Measurements from ENCODE around the gene BRI3.

The BRI3 gene

GRCh38 chr7:98254516-98254915 is 27.0 kb upstream of the BRI3 start:
- DNase-seq = no peak

DNA sequence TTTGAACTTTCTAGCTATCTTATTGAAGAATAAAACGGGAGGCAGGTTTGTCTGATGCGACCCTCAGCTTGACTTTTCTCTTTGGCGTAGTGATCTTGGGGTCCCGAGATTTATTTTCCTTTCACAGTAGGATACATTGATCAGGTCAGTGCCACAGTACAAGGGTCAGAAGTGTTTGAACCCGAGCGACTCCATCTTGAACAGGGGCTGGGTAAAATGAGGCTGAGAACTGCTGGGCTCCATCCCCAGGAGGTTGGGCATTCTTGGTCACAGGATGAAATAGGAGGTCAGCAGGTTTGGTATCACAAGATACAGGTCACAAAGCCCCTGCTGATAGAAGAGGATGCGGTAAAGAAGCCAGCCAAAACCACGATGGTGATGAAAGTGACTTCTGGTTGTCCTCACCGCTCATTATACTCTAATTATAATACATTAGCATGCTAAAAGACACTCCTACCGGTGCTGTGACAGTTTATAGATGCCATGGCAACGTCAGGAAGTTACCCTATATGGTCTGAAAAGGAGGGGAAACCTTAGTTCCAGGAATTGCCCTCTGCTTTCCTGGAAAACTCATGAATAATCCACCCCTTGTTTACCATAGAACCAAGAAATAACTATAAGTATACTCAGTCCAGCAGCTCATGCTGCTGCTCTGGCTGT is 26.4 kb upstream of the BRI3 start:
- peak in 1 of 2 experiments; percentile 21 for DNase-seq

- no peak for DNase-seq
Observed at GRCh38 chr7:98256431-98256830, 25.1 kb upstream of the BRI3 start.

DNA sequence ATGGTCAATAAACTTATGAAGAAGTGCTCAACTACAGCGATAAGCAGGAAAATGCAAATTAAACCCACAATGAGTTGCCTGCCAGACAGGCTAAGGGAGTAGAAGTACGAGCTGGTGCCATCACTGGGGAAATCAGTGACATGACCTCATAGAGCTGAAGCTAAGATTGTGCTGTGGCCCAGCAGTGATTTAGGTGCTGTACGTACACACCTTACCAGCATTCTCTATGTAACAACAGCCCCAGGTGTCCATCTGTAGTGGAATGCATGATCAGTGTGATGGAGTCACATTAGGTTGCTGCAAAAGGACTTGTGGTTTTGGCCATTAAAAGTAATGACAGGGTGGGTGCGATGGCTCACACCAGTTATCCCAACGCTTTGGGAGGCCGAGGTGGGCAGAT is 23.8 kb upstream of the BRI3 start:
- DNase-seq = no peak

- no peak for DNase-seq
Observed at GRCh38 chr7:98265841-98266271, 15.6 kb upstream of the BRI3 start.

- DNase-seq = peak; percentile 15 to 25
Observed at GRCh38 chr7:98266840-98267239, 14.6 kb upstream of the BRI3 start.

- DNase-seq = no peak
Observed at GRCh38 chr7:98267303-98267702, 14.2 kb upstream of the BRI3 start.

GRCh38 chr7:98276241-98276761 is 5.2 kb upstream of the BRI3 start:
- peak; percentile 74 to 79 for DNase-seq

GRCh38 chr7:98278408-98278807 is 3.1 kb upstream of the BRI3 start:
- DNase-seq = no peak

GRCh38 chr7:98278936-98279335 is 2.5 kb upstream of the BRI3 start:
- no peak for DNase-seq

DNA sequence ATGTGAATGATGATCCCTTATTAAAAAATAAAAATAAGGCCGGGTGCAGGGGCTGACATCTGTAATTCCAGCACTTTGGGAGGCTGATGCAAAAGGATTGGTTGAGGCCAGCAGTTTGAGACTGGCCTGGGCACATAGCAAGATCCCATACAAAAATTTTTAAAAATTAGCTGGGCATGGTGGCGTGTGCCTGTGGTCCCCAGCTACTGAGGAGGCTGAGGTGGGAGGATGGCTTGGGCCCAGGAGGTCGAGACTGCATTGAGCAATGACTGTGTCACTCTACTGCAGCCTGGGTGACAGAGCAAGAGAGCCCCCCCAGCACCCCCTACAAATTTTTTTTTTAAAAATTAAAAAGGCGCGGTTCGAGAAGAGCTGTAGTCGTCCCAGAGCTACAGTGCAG is 1.2 kb upstream of the BRI3 start:
- no peak for DNase-seq

DNA sequence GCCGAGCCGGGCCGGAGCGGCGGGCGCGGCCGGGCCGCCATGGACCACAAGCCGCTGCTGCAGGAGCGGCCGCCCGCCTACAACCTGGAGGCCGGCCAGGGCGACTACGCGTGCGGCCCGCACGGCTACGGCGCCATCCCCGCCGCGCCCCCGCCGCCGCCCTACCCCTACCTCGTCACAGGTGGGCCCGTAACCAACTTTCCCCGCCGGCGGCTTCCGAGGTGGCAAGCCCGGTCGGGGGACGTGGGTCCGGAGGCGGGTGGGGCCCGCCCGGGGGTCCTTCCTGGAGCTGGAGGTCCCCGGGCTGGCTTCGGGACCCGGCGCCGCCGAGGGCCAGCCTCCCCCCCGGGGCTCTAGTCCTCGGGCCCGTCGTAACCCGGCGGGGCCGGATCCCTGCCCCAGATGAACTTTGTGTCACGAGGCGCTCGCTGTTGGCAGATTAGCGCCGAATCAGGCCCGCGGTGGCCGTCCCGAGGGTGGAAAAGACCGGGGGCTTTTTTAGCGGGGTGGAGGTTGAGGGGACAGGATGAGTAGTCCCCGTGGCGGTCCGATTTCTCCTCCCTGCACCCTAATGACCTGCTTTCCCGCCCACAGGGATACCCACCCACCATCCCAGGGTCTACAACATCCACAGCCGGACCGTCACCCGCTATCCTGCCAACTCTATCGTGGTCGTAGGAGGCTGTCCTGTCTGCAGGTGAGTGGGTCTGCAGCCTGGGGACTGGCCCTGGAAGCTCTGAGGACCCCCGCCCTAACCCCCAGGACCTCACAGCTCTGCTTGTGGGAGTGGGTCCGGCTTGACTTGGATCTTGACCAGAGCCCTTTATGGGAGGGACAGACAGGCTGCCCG is 496 bp downstream of the BRI3 start:
- no peak for DNase-seq

DNA sequence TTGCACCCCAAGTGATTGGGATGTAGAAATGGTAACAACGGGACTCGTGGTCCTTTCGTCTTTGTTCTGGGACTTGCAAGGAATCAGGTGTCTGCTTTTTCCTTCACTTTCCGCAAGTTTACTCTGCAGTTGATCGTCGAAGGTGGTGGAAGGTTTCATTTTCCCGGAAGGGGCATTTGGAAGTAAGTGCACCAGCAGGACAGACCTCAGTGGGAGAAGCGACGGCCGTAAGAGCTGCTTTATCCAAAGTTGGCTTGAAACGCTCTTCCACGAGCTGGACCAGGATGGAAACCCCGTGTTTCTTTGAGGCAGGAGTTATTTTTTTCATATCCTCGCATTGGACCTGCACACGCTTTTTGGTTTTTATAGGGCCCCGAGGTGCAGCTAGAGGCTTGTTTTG is 1.2 kb downstream of the BRI3 start:
- no peak for DNase-seq

DNA sequence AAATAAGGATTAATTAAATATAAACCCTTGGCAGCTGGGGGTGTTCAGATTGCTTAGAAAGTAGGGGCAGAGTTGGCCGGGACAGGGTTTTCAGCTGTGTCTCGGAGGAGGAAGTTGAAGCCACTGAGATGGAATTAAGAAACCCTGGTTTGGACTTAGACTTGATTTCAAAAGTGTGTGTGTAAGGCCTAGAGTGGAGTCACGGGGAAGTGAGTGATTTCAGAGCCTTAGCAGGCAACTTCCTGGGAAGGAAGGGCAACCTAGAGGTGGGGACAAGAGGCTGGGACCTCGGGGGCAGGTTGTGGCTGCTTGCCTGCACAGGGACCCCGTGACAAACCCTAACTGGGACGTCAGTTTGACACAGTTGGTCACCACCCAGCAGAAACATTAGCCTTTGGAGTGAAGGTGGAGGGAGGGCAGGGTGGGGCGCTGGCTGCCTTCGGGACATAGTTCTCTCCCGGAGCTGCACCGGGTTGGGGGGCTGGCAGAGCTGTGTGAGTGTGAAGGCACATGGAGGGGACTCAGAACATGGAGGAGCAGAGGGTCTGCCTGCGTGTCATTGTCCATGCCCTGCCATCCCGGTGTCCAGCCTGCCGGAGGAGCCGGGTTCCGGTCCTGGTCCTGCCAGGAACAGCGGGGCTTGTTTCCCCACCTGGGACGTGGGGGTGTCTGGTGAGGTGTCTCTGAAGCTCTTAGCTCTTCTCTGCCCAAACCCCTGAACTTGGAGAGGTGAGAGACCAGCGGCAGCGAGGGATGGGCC is 1.8 kb downstream of the BRI3 start:
- peak; percentile 93 for DNase-seq

DNA sequence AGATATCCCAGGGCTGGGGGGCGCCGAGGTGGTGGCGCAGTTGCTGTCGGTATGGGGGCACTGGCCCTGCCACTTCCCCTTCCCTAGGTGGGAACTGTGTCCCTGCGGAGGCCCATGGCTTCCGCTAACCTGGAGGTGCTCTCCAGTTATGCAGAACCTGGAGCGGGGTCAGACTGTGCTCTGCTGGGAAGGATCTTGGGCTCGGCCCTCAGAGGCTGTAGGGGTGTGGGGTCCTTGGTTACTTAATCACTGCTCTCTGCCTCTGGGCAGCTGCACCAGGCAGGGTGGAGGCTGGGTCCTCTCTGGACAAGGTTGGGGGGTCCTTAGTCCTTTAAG is 2.4 kb downstream of the BRI3 start:
- no peak for DNase-seq

DNA sequence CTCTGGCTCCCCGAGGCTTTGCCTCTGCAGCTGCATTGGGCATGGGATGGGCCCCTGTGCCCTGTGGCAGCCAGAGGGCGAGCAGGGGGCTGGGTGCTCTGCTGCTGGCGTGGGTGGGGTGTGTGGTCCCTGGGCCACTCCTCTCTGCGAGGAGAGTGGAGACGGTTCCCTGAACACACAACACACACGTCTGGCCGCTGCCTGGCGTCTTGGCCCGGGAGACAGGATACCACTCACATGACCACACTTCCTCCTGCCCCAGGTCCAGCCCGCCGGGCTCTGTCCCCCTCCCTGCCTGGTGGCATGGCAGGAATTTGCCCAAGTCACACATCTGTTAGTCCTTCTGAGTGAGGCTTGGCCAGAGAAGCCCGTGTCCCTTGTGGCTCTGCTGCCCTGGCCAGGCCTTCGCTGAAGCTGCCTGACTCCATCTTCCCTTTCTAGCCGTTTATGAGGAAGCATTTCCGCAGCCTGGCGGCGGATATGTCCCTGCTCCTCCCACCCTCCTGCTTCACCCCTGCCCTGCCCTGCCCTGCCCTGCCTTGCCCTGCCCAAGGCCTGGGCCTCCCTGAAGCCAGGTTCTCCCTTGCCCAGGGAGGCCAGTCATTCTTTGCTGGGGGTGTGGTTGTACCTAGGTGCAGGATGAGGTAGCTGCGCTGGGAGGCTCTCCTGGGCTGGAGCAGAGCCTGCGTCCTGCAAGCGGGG is 3.0 kb downstream of the BRI3 start:
- peak; percentile 76 to 77 for DNase-seq

DNA sequence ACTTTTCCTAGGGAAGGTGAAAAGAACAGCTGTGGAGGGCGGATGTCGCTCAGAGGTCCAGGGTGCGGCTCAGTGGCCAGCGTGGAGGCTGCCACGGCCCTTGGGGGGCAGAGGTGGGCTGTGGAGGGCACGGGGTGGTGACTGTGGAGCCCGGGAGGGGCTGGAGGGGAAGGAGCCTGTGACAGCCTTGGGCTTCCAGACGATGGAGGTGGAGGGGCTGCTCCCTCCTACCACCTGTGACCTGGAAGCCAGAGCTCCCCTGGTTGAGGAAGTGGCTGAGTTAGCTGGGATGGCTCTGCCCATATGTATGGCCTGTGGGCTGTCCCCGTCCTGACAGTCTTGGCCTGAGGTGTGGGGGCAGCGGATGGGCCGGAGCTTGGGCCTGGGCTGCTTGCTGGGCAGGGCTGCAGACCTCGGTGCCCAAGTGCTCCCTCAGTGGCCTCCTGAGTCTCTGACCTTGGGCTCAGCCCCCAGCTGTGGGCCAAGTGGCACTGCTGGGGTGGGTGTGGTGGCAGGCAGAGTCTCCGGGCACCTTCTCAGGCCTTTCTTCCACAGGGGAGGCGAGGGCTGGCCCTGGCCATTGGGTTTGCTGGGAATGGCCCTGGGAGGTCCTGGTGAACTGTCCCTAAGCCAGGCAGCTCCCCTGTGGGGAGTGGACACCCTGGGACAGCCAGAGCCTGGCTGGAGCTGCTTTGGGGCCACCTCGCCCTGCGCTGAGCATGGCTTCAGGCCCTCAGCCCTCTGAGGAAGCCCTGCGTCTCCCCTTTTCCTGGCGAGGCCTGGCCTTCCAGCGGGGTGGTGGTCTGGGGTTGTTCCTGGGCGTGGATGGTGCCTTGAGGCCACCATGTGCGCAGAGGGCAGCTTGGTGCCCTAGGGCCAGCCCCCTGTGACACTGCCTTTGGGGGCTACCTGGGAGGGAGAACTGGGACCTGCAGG is 3.9 kb downstream of the BRI3 start:
- no peak for DNase-seq

- DNase-seq = no peak
Observed at GRCh38 chr7:98286093-98286539, 4.6 kb downstream of the BRI3 start.

GRCh38 chr7:98286701-98287485 is 5.4 kb downstream of the BRI3 start:
- DNase-seq = no peak

GRCh38 chr7:98287486-98287959 is 6.0 kb downstream of the BRI3 start:
- no peak for DNase-seq

All from AML-193 (cell line).